Cardiac fibroblast (primary cell): ENCODE data around the gene DPCD.
A peak's percentile ranks its signal among the peaks of the same experiment; 100 is the strongest.

Source experiments
- DNase-seq, 2 donors: peaks; one replicate each; pipeline versions ENCODE4 v3.0.0 to v3.0.0-alpha.2; 2010; ENCODE audit warnings: low read depth in 2 of 2
- H3K4me3 ChIP-seq, 2 donors: replicated peaks in 1 of 2; 1 replicate in 1 of 2; 2 replicates in 1 of 2; pipeline ENCODE4 v1.5.1; 2011; ENCODE audit warnings: low read depth in 2 of 2, low read length in 2 of 2, mild to moderate bottlenecking in 2 of 2, moderate library complexity in 1 of 2
- TF ChIP-seq, protein P1 (sequence below): IDR thresholded peaks from one replicate; pipeline ENCODE4 v1.5.1; 2011; ENCODE audit warnings: low read depth, mild to moderate bottlenecking, low read length, inconsistent platforms

DPCD gene

DNA sequence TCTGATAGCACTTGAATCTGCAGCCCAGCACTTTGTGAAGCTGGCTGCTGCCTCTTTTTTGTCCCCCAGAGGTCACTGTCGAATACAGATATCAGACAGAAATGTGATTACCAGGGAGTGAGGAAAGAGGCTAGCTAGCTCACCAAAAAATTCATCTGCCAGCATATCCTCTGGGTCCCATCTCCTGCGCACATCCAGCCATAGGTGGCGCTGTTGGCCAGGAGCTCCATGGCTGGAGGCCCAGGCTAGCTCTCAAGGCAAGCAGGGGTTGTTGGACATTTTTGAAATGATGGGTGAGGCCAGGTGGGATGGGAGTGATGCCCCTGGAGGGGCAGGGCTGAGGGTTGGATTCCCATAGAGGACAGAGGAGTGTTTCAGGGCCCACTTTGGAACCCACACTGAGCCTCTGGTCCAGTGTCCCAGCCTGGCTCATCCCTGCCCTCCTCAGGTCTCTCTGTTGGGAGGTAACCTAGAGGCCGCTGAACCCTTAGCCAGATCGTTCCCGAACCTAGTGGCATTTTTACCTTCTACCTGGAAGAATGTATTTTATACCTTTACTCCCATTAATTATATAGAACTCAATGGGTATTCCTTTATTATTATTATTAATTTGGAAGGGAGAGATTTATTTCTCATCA is 14.8 kb downstream of the DPCD start:
- TF ChIP-seq, protein P1, sequence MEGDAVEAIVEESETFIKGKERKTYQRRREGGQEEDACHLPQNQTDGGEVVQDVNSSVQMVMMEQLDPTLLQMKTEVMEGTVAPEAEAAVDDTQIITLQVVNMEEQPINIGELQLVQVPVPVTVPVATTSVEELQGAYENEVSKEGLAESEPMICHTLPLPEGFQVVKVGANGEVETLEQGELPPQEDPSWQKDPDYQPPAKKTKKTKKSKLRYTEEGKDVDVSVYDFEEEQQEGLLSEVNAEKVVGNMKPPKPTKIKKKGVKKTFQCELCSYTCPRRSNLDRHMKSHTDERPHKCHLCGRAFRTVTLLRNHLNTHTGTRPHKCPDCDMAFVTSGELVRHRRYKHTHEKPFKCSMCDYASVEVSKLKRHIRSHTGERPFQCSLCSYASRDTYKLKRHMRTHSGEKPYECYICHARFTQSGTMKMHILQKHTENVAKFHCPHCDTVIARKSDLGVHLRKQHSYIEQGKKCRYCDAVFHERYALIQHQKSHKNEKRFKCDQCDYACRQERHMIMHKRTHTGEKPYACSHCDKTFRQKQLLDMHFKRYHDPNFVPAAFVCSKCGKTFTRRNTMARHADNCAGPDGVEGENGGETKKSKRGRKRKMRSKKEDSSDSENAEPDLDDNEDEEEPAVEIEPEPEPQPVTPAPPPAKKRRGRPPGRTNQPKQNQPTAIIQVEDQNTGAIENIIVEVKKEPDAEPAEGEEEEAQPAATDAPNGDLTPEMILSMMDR = peak; percentile 97
- H3K4me3 ChIP-seq = no peak overlapping the region
- DNase-seq = peak; percentile 76 to 80

DNA sequence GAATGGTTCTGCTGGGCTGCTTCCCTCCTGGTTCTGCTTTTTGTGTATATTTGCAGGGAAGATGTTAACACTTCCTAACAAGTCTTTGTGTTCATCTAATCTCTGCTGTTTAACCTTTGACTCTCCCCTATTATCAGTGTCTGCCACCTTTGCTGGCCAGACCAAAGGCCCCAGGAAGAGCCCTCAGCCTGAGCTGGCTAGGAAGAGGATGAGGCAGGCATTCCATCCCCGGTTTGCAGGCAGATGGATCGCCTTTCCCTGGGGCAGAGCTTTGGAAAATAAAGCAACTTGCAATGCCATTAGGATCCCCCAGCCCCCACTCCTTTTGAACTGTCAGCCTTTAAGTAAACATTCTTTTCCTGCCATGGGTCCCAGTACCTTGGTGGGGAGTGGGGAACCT is 19.0 kb downstream of the DPCD start:
- no peak for DNase-seq
- TF ChIP-seq, protein P1 = no peak
- H3K4me3 ChIP-seq = no peak overlapping the region

DNA sequence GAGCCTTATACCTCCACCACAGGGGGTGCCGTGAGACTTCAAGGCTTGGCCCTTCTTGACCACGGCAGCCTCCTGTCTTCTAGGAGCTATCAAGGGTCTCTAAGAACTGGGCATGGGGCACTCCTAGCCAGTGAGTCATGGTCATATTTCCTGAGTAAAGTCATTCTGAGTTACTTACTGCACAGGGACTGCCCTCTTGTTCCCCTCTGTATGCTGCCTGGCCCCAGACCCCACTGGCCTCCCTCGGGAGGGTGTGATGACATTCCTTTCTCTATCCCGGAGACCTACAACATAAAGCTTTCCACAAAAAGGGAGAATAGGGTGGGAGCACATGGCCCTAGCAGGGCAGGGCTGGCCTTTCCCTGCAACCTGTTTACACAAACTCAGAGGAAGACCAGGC is 21.4 kb downstream of the DPCD start:
- TF ChIP-seq, protein P1 = no peak

DNA sequence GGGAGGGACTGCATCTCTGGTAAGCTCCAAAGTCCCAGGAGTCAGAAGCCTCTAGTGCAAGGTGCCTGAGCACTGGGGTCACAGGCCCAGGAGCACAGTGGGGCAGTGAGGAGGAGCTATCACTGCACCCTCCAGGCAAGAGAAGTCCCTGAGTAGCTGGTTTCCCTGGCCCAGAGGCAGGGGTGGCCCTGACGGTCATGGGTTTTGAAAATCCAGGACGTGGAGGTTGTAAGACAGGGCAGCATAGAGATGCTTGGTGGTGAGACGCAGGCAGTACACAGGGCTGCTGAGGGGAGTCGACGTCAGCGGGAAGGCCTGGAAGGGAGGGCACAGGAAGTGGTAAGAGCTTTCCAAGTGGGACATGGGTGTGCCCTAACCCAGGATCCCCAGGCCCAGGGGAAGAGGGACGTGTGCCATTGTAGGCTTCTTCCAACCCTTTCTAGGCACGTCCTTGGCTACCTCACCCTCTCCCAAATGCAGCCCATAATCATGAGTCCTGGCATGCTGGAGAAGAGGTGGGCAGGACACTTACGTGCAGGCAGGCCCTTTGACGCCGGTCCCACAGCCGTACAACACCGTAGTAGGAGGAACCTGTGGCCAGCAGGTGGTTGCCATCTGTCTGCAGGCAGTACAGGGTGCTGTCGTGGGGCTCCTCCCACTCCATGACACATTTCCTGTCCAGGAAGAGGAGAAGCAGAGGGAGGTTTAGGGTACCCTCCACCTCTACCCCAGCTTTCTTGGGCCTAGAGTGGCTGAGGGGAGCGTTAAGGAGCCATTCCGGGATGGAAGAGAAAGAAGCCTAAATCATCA is 23.2 kb downstream of the DPCD start:
- no peak overlapping the region for H3K4me3 ChIP-seq
- TF ChIP-seq, protein P1 = no peak
- peak; percentile 18 to 36 for DNase-seq

More for the DNA sequence above, 21.4 kb downstream of the DPCD start:
- peak; percentile 10 to 16 for DNase-seq
- H3K4me3 ChIP-seq = no peak overlapping the region

DNA sequence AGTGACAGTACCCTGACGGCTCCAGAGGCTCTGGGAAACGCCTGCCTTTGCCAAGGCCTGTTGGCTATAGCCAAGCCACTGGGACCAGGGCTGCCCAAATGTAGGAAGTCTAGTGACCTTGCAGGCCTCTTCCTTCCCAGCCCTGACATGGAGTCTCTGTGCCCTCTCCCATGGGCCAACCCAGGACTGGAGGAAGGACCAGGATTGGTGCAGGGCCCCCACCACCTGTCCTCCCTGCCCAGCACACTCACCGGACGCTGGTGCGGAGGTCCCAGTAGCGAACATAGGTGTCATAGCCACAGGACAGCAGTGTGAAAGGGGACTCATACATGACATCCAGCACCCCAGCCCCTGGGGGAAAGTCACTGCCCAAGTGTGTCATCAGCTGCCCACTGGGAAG is 24.0 kb downstream of the DPCD start:
- TF ChIP-seq, protein P1 = no peak
- no peak overlapping the region for H3K4me3 ChIP-seq
- DNase-seq = no peak

DNA sequence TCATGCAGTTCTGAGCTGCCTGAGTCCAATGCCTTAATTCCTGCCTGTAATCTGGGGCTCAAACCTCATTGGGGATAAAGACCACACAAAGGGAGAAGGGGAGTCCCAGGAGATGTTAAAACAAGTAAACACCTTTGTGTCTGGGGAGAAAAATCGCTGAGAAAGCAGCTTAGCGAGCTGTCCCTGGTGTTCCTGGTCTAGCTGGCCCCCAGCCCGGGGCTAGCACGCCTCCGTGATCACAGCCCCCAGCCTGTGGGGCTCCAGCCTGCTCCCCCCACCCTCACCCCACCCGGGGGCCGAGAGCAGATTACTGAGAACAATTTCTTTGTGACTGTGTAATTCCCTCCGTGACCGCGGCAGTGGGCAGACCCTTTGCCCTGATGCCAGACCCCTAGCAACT is 24.8 kb downstream of the DPCD start:
- TF ChIP-seq, protein P1 = no peak
- no peak for DNase-seq
- no peak overlapping the region for H3K4me3 ChIP-seq
